DMS 273 treated with DMSO at 0.1 percent for 48 hours (cell line): ENCODE results near the gene CCDC107.
"Not testable (repeated sequence)": the region's sequence is repeated elsewhere in the genome, so short reads cannot be mapped to it uniquely, and the experiment has no call there.

Experiments used
- DNase-seq: peaks from one replicate; lab custom pipeline; 2025; lab: John Stamatoyannopoulos, UW

CCDC107 gene, protein sequence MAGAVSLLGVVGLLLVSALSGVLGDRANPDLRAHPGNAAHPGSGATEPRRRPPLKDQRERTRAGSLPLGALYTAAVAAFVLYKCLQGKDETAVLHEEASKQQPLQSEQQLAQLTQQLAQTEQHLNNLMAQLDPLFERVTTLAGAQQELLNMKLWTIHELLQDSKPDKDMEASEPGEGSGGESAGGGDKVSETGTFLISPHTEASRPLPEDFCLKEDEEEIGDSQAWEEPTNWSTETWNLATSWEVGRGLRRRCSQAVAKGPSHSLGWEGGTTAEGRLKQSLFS

DNA sequence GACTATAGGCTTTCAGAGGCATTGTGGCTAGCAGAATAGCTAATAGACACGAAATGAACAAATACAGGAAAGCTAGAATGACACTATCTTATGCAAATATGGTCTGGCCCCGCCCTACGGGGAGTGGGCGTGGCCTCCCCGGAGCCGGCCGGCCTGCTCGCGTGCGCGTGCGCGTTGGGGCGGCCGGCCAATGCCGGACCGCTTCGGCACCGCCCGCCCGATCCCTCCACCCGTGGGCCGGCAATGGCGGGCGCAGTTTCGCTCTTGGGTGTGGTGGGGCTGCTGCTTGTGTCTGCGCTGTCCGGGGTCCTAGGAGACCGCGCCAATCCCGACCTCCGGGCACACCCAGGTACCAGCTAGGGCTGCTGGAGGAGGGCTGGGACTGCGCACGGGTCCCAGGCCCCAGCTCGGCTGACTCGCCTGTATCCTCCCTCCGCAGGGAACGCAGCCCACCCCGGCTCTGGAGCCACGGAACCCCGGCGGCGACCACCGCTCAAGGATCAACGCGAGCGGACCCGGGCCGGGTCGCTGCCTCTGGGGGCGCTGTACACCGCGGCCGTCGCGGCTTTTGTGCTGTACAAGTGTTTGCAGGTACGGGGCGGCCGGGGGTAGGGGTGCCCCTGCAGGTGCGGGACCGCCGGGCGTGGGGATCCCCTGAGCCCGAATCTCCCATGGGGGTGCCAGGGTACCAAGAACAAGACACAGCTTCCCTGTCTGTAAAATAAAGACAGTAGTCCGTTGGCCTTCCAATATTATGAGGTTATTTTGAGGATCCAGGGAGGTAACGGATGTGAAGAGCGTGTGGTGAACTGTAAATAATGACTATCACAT, at the start of gene CCDC107:
CCDC107 (plus strand) TSS at position 156 of the 831 bp plus-strand sequence; CDS start at position 244, 88 bp downstream.
- DNase-seq, result no peak

DNA sequence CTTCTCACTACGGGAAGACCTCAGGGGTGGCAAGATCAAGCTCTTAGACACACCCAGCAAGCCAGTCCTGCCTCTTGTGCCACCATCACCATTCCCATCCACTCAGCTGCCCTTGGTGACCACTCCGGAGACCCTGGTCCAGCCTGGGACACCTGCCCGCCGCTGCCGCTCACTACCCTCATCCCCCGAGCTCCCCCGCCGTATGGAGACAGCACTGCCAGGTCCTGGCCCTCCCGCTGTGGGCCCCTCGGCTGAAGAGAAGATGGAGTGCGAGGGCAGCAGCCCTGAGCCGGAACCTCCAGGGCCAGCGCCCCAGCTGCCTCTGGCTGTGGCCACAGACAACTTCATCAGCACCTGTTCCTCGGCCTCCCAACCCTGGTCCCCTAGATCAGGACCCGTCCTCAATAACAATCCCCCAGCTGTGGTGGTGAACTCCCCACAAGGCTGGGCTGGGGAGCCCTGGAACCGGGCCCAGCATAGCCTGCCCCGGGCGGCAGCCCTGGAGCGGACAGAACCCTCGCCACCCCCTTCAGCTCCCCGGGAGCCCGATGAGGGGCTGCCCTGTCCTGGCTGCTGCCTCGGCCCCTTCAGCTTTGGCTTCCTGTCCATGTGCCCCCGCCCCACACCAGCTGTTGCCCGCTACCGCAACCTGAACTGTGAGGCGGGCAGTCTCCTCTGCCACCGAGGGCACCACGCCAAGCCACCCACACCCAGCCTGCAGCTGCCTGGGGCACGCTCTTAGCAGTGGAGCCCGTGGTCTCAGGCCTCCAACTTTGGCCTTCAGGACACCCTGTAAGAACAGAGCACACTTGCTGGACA, 48.9 kb upstream of the CCDC107 start:
- peak; percentile 60 for DNase-seq

DNA sequence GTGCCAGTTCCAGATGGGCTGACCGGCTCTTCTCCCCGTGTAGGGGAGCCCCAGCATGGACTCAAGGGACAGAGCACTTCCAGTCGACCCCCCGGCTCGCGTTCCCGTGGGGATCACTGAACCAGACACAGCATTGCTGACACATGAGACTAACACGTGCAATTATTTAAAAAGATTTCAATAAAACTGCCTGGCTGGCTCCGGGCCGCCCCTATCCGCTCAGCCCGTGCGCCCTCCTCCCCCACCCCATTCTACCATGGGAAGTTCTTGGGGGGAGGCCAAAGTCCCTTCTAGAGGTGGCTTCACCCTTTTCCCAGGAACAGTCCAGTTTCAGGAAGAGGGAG, 48.3 kb upstream of the CCDC107 start:
- DNase-seq, result no peak

DNA sequence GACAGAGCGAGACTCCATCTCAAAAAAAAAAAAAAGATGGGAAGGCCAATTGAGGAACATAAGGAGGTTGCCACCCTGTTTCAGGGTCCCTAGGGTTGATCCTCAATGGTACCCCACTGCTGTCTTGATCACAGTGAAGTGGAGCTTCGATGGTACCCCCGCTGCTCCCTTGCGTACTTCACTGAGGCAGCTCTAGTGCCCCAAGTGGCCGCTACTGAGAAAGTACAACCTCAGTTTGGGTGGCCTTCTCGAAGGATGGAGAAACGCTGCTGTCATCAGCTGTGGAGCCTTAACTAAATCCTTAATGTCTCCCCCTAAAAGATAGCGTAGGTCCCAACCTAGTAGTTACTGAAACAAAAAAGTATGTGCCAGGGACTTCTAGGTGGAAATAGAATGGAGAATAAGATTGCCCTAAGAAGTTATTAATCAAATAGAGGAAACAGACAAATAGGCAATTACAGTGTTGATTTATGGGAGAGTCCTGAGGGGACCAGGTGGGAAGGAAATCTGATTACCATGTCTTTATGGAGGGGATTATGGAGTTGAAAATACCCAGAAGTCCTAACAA, 46.8 kb upstream of the CCDC107 start:
- no peak for DNase-seq

DNA sequence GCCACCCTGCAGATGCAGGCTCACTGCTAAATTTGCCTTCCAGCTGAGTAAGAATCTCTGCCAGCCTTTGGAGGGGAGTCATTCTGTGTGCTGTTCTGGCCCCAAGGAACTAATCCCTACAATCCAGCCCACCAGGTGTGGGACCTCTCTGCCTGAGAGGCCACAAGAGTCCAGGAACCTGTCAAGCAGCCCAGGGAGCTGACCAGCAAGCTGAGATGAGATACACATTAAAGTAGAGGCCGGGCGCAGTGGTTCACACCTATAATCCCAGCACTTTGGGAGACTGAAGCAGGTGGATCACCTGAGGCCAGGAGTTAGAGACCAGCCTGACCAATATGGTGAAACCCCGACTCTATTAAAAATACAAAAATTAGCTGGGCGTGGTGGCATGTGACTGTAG, 46.0 kb upstream of the CCDC107 start:
- DNase-seq, result not testable (repeated sequence)

DNA sequence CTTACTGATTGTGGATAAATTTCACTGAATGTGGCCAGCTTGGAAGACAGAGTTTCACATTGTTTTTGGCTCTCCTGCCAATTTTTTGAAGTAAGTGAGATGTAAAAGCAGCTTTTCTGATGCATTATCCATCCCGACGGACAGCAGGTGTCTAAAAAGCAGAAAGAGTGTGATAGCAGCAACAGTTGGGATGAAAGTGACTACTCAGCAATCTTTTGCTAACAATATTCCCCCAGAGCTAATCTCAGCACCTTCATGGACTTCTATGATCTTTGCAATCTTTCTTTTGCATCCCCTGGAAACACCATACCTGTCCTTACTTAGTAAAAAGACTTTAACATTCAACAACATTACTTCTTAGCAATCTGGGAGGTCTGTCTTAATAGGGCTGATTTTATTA, 45.2 kb upstream of the CCDC107 start:
- DNase-seq, result no peak

DNA sequence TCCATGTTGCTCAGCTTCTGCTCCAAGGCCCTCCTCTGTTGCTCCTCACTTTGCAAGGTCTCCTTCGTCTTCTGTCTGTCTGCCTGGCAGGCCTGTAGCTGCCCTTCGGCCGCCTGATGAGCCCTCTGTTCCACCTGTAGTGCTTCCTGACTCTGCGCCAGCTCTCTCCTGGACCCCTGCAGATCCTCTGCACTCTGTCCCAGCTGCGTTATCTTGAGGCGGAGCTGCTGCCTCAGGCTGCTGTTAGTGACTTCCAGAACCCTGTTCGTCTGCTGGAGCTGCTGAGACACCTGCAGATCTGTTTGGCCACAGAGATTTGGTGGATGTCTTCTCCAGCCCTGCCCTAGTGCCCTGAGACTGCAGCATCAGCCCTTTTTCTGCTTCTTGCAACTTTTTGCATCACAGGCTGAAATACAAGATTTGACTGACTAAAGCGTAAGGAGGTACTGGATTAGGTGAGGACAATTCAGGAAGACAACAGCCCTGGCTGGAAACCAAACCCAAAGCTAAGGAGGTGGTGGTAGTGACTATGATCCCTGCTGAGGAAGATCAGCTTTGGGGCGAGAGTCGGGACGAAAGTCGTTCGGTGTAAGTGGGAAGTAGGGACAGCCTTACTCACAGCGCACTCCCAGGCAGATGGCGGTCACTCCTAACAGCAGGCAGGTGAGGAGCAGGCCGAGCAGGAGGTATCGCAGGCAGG, 42.0 kb upstream of the CCDC107 start:
- DNase-seq, result no peak

DNA sequence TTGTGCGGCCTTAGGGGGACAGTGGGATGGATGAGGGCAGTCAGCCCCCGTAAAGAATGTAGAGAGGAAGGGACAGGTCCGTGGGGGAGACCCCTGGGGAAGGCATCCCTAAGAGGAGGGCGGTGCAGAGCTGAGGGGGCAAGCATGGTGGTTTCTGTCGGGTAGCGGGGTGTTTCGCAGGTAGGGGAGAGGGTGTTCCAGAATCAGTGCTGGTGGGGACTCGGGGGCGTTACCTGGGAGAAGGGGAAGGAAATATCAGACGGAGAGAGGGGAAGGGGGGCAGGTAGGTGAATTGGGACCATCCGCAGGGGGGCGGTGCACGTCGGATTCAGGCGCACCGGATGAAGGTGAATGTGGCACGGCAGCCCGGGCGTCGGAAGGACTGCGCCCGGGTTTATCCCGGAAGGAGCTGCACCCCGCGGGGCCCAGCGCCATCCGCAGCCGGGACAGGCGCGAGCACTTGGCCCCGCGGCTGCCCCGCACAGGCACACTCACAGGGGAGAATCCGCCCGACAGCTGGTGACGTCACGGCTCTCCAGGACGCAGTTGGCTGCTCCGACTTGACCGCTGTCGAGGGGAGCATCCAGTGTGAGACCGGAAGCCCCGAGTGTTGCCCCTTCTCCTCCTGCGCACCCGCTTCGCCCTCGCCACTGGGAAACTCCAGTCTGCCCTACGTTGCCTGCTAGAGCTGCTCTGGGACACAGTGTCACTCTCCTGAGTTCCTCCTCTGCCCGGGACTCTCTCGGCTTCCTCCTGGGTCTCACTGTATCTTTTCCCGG, 41.2 kb upstream of the CCDC107 start:
- no peak for DNase-seq

DNA sequence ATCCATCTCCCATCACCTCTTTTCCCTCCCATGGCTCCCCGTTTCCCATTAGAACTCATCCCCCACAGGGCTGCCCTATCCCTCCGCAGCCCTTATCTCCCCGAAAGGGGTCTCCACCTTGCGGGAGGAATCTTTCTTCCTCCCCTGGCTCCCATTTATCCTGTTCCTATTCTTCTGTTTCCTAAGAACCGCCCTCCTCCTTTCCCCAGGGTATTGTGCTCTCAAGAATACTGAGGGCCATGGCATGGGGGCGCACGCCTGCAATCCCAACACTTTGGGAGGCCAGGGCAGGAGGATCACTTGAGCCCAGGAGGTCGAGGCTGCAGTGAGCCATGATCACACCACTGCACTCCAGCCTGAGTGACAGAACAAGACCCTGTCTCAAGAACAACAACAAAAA, 40.5 kb upstream of the CCDC107 start:
- DNase-seq, result no peak

DNA sequence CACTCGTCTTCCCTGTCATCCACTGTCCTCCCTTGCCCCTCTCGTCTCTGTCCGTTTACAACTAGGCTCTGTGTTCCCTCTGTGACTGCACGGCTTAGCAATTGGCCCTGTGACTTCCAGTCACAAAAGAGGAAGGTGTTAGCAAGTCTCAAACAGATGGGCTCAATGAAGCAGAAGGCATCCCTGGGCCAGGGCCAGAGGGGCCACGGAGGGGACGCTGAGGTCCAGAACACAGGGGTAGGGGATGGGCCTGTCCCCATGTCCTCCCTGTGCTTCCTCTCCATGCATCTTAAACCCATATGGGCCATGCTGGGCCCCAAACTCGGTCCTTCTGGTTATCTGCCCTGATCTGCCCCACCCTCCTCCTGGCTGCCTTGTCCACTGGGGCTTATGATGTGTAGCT, 39.8 kb upstream of the CCDC107 start, which contains the start of gene CD72:
CD72 (minus strand) TSS at position 89 of the 403 bp plus-strand sequence. CDS start 110 bp downstream, outside the sequence.
- no peak for DNase-seq

DNA sequence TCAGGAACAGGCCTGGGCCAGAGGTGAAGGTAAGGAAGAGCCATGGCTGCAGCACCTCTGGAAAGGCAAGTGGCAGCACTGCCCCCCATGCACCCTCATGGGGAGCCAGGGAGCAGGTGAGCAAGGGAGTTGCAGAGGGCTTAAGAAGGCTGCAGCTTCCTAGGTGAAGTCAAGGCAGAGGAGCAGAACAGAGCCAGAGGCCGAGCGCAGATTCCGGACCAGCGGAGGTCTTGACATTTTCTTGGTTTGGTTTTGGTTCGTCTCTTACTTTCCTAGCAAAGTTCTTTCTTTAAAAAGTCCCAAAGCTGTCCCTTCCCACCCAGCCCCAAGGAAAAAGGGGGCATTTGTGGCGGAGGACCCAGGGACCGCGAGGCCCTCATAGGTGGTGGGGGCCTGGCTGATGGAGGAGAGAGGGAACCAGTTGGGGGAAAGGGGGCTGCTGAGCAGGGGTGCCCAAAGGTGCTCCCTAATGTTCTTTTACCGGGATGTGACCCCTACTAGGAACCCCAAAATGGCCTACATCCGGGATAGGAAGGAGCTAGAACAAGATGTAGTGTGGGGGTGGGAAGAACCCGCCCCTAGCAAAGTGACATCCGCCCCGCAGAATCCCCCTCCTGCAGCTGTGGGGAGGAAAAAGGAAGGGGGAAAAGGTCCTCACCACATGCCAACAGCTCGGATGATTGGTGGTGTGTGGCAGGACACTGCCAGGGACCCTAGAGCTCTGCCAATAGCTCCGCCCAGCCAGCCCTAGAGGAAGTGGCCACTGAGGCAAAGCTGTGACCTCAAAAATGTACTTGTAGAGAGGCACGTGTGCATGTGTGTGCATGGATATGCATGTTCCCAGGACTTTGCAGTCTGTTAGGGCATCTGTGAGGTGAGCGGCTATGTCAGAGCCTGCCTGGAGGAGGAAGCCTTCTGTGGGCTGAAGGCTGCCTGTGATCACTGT, 39.0 kb upstream of the CCDC107 start:
- no peak for DNase-seq

DNA sequence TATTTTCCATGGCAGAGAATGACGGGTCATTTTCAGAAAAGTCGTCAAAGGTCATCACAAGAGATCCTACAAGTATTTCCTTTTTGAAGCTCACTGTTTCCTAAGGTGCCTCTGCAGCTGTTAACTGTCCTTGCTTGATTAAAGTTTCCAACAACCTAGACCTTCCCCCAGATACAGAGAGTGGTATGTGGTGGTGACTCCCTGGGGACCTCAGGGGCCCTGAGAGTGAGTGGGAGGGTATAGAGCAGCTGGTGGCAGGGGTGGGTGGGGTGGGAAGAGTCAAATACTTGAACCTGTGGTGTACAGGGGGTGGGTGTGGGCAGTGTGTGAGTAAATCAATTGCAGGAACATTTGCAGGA, 38.3 kb upstream of the CCDC107 start:
- DNase-seq, result no peak

DNA sequence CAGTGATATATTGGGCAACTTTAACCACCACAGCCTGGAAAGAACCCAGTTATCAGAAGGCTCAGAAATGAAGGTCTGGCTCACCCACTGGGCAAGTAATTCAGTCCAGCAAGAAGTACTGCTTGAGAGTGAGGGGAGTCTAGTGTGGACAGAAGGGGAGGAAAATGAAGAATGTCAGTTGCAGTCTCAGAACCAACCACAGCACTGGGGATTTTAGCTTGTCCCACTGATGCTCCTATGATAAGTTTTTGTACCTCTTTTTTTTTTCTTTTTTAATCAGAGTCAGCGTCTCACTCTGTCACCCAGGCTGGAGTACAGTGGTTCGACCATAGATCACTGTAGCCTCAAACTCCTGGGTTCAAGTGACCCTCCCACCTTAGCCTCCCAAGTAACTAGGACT, 30.5 kb upstream of the CCDC107 start:
- no peak for DNase-seq

DNA sequence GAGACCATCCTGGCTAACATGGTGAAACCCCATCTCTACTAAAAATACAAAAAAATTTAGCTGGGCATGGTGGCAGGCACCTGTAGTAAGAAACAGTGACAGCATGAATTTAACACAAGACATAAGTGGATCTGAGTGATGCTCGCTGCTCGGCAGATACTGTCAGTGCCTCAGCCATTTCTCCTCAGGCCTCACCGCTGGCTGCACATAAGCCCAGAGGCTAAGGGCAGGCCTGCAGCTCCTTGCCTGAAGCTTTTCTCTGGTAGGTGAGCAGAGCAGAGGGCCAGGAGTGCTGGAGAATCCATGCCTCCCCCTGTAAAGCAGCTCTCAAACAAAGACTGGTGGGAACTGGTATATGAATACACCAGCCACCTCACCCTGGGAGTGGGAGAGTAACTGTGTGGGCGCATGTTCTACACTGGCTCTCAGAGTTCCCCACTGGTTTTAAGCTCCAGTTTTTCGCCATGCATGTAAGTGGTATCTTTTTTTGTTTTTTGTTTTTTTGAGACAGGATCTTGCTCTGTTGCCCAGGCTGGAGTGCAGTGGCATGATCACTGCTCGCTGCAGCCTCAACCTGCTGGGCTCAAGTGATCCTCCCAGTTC, 29.6 kb upstream of the CCDC107 start:
- DNase-seq, result no peak

DNA sequence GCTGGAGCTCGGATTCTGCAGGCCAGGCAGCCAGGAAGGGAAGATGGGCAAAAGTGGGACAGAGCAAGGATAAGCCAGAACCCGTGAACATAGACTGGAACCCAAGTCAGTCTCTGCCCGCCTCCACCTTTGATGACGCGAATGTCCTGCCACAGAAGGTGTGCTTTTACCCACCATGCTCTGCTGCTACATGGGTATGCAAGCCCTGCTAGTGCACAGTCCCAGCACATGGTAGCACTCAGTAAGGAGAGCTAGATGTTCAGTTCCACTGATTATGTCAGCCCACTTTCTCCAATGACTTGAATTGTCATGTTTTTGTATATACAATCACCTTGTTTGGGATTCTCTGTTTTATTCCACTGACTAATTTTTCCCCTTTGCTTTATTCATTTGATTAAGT, 28.5 kb upstream of the CCDC107 start:
- no peak for DNase-seq

DNA sequence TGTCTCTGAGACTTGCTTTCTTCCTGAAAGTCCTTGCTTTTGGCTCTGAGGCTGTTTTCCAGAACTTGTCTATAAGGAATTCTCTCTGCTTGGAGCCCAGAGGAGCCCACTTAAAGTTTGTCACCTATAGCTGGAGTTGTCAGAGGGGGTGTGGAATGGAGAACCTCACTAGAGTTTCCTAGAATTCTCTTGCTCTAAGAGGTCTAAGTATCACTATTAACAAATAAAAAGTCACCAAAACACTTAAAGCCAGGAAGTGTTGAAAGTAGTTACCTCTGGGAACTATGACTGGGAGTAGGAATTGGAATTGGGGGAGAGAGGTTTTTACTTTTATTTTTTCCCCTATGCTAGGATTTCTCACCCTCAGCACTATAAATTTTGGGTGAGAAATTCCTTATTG, 22.4 kb upstream of the CCDC107 start:
- DNase-seq, result no peak

DNA sequence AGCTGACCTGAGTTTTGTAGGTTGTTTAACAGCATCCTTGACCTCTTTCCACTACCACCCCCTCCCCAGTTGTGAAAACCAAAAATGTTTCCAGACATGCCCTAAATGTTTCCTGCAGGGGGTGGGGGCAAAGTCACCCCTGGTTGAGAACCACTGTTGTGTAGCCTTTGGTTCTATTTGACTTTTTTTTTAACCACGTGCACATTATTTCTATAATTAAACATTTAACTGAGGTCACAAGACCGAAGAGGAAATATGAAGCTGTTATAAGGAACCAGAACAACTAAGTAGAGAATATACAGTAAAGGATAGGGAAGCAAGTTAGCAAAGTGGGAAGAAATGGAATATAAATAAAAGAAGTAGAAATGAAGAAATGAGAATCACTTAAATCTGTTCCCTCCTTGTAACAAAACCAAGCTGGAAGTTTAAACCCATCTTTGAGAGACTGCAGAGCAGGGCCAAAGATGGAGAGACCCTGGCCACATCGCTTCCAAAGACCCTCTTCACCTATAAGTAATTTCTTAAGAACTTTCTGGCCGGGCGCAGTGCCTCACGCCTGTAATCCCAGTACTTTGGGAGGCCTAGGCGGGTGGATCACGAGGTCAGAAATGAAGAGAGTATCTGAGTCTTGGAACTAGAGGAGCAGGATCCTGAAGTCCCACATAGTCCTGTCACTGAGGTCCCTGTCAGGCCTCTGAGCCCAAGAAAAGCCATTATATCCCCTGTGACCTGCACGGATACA, 21.8 kb upstream of the CCDC107 start:
- DNase-seq, result no peak

DNA sequence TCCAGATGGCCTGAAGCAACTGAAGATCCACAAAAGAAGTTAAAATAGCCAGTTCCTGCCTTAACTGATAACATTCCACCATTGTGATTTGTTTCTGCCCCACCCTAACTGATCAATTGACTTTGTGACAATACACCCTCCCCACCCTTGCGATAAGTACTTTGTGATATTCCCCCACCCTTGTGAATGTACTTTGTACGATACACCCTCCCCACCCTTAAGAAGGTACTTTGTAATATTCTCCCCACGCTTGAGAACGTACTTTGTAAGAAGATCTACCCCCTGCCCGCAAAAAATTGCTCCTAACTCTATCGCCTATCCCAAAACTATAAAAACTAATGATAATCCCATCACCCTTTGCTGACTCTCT, 21.2 kb upstream of the CCDC107 start:
- DNase-seq, result not testable (repeated sequence)
